ENCODE data around the gene TMEM18.

GRCh38 chr2:634636-635388, 42.4 kb downstream of the TMEM18 start:
- TF ChIP-seq POLR2AphosphoS5 (IDR thresholded peaks at IDR 0.05; ENCODE audit: low read depth, low read length) (no peak), FOXP2 (optimal IDR thresholded peaks at IDR 0.05; ENCODE audit: borderline replicate concordance, extremely low read depth, extremely low read length, insufficient read depth) (no peak)

All from PFSK-1 (cell line).